Heart left ventricle (tissue), 16 donors: ENCODE results near the gene TMEM59. TPM values are rescaled to one million over a fixed set of nuclear protein-coding genes. Genes with fewer than 3 reads are reported as not detected.
A peak's percentile ranks its signal among the peaks of the same experiment; 100 is the strongest.
"Not testable (repeated sequence)": the region's sequence is repeated elsewhere in the genome, so short reads cannot be mapped to it uniquely, and the experiment has no call there.

Experiments
- ATAC-seq, 4 donors: fragments of 200-7000 bp; cut with Tn5 transposase; one replicate each; pipeline ENCODE4 v1.9.1; 2020 to 2022; ENCODE audit warnings: moderate library complexity in 4 of 4, mild to moderate bottlenecking in 3 of 4, moderate number of reproducible peaks in 1 of 4
- DNase-seq, 5 donors: peaks; one replicate each; pipeline ENCODE4 v3.0.0-alpha.2; 2020
- H3K27ac ChIP-seq, 12 donors: fragments of 200-600 bp; sonication (generic) in 4 of 12; one replicate each; pipeline versions ENCODE4 v1.5.0 to v1.8.0; 2016 to 2022; ENCODE audit warnings: mild to moderate bottlenecking in 2 of 12
- H3K27me3 ChIP-seq, 9 donors: fragments of 200-600 bp; sonication (generic) in 2 of 9; one replicate each; pipeline versions ENCODE4 v1.5.1 to v1.8.0; 2016 to 2022; ENCODE audit warnings: mild to moderate bottlenecking in 3 of 9
- H3K36me3 ChIP-seq, 9 donors: fragments of 200-600 bp; sonication (generic) in 2 of 9; one replicate each; pipeline versions ENCODE4 v1.5.0 to v1.8.0; 2018 to 2022; ENCODE audit warnings: mild to moderate bottlenecking in 2 of 9
- H3K4me1 ChIP-seq, 12 donors: fragments of 200-600 bp; sonication (generic) in 4 of 12; one replicate each; pipeline versions ENCODE4 v1.5.0 to v1.8.0; 2016 to 2022; ENCODE audit warnings: mild to moderate bottlenecking in 3 of 12
- H3K4me3 ChIP-seq, 12 donors: fragments of 200-600 bp; sonication (generic) in 4 of 12; one replicate each; pipeline versions ENCODE4 v1.5.0 to v1.8.0; 2017 to 2022; ENCODE audit warnings: mild to moderate bottlenecking in 9 of 12, moderate library complexity in 4 of 12
- H3K9me3 ChIP-seq, 12 donors: fragments of 200-600 bp; sonication (generic) in 4 of 12; one replicate each; pipeline versions ENCODE4 v1.5.0 to v1.8.0; 2016 to 2022; ENCODE audit warnings: mild to moderate bottlenecking in 1 of 12
- POLR2A ChIP-seq, 2 donors: fragments of 450-650 bp; IDR thresholded peaks; one replicate each; pipeline ENCODE4 v1.6.1; 2017; ENCODE audit warnings: antibody characterized with exemption in 2 of 2, mild to moderate bottlenecking in 2 of 2, moderate library complexity in 2 of 2
- WGBS, 4 donors: extraction: QIAGEN DNeasy Blood & Tissue Kit in 2 of 4; methylation state at CpG; one replicate each; pipeline versions ENCODE4 v1.1.5 to v1.1.7; 2013 to 2018; 5-methylcytosine and 5-hydroxymethylcytosine counted together
- intact Hi-C, 10 donors: fragments of 100-400 bp; cut with DNase I; formaldehyde crosslinking; loops; one replicate each; pipeline versions ENCODE4 v1.11.1 to v1.14.2; 2022
- polyA plus RNA-seq, 2 donors: library from polyadenylated mRNA; stranded (reverse); fragments of 200-250 nt; gene quantifications; one replicate each; pipeline ENCODE4 v1.2.3, GENCODE V29; 2013
- total RNA-seq, 9 donors: library from RNA; depleted of rRNA in 2 of 9; stranded (reverse); fragments of >200 nt in 2 of 9; fragmentation: NEBNext Ultra II Directional in 3 of 9; extraction: Animal tissue kit (Norgen Biotek cat#: 25700) in 3 of 9; gene quantifications; one replicate each; pipeline versions ENCODE4 v1.1.0 to v1.2.4, GENCODE V29; 2016 to 2023
- TF ChIP-seq, protein P1 (sequence below), 12 donors: fragments of 200-600 bp; sonication (generic) in 4 of 12; IDR thresholded peaks; one replicate each; pipeline versions ENCODE4 v1.5.0 to v1.8.0; 2018 to 2022; ENCODE audit warnings: antibody characterized with exemption in 12 of 12, mild to moderate bottlenecking in 5 of 12
- donor health status: ischemic (EF 13 %, LVEDD 7.1; RV severe dilation, severe dysfunction).
- donor health status: healthy with polysubstance abuse.
- donor health status: DM: no; HTN: yes; CAD: no.
- donor health status: DM: no; HTN: no; CAD: no.
- donor health status: ischemic (EF 25% LVEDD 6.9; RV normal size, moderate dysfunction).
- donor health status: ischemic (EF 25% LVEDD 5.7; RV mildly dilated, moderate dysfunction).
- donor health status: healthy.
- donor health status: DM: yes; HTN: yes; CAD: no.
- donor health status: ischemic (EF 35%, LVEDD 5.7; RV mildly dilated, moderate dysfunction).
- donor health status: nonischemic (EF 11% LVEDD 7.7; RV severe dilation, severe dysfunction).
- donor health status: DM: yes; HTN: yes; CAD: no.
- donor health status: PGD.
- donor health status: ischemic (EF 29% LVEDD 5.4; RV normal size, mild dysfunction).
- donor health status: nonischemic (EF 23%, LVEDD 6.1; RV moderate dilation, normal function).

Gene TMEM59
- total and polyA plus RNA-seq, 11 donors, result 124 to 496 (median 352) TPM

GRCh38 chr1:54037476-54037875 lies 15.5 kb downstream of the TMEM59 start:
- intact Hi-C loops, result no loop called here
- no peak for TF ChIP-seq POLR2A (IDR thresholded peaks at IDR 0.05)
- TF ChIP-seq, protein P1, sequence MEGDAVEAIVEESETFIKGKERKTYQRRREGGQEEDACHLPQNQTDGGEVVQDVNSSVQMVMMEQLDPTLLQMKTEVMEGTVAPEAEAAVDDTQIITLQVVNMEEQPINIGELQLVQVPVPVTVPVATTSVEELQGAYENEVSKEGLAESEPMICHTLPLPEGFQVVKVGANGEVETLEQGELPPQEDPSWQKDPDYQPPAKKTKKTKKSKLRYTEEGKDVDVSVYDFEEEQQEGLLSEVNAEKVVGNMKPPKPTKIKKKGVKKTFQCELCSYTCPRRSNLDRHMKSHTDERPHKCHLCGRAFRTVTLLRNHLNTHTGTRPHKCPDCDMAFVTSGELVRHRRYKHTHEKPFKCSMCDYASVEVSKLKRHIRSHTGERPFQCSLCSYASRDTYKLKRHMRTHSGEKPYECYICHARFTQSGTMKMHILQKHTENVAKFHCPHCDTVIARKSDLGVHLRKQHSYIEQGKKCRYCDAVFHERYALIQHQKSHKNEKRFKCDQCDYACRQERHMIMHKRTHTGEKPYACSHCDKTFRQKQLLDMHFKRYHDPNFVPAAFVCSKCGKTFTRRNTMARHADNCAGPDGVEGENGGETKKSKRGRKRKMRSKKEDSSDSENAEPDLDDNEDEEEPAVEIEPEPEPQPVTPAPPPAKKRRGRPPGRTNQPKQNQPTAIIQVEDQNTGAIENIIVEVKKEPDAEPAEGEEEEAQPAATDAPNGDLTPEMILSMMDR (IDR thresholded peaks at IDR 0.05), result no peak
- ATAC-seq (peak; percentile 54 to 69 (median 64)), DNase-seq (no peak)
- no peak overlapping the region for H3K27ac ChIP-seq
- H3K27me3 ChIP-seq, result no peaks in the 10 kb centered on the region
- H3K4me3 ChIP-seq, result no peak overlapping the region
- H3K36me3 ChIP-seq, result peaks cover 0 to 100% (median 99%) of the 10 kb centered on the region in 9 donors
- peaks cover 0 to 8% (median 0%) of the 10 kb centered on the region in 12 donors for H3K4me1 ChIP-seq
- H3K9me3 ChIP-seq, result no peaks in the 10 kb centered on the region

GRCh38 chr1:54028306-54029251 lies 24.4 kb downstream of the TMEM59 start:
- ATAC-seq (peak; percentile 13 to 60 (median 44)), DNase-seq (no peak)
- TF ChIP-seq, protein P1 (IDR thresholded peaks at IDR 0.05), result no peak
- TF ChIP-seq POLR2A (IDR thresholded peaks at IDR 0.05), result no peak
- no peaks in the 10 kb centered on the region for H3K27me3 ChIP-seq
- H3K4me1 ChIP-seq, result peaks cover 0 to 14% (median 2%) of the 10 kb centered on the region in 12 donors
- no peaks in the 10 kb centered on the region for H3K9me3 ChIP-seq
- WGBS, 4 donors, result 78 to 91% (median 80%) methylated on average over 3 of the region's 3 CpGs
- intact Hi-C loops, result no loop called here
- H3K27ac ChIP-seq, result peak overlapping the region in 2 of 12 donors; percentile 19 to 39
- H3K4me3 ChIP-seq, result no peak overlapping the region
- H3K36me3 ChIP-seq, result peaks cover 0 to 46% (median 36%) of the 10 kb centered on the region in 9 donors

- ATAC-seq (peak; percentile 92 to 95 (median 92)), DNase-seq (peak in 4 of 5 donors; percentile 26 to 71 (median 48))
- intact Hi-C loops, result no loop called here
- TF ChIP-seq, protein P1 (IDR thresholded peaks at IDR 0.05), result no peak
- TF ChIP-seq POLR2A (IDR thresholded peaks at IDR 0.05), result no peak
- WGBS, 4 donors, result 56 to 62% (median 59%) methylated on average over 5 of the region's 5 CpGs
- Histone ChIP-seq H3K27me3 (no peaks in the 10 kb centered on the region), H3K4me3 (no peak overlapping the region), H3K4me1 (peaks cover 0 to 14% (median 2%) of the 10 kb centered on the region in 12 donors), H3K27ac (peak overlapping the region in 1 of 12 donors; percentile 39), H3K9me3 (no peaks in the 10 kb centered on the region), H3K36me3 (peaks cover 0 to 38% (median 29%) of the 10 kb centered on the region in 9 donors)
These were observed 25.2 kb downstream of the TMEM59 start for GRCh38 chr1:54027848-54028247.

DNA sequence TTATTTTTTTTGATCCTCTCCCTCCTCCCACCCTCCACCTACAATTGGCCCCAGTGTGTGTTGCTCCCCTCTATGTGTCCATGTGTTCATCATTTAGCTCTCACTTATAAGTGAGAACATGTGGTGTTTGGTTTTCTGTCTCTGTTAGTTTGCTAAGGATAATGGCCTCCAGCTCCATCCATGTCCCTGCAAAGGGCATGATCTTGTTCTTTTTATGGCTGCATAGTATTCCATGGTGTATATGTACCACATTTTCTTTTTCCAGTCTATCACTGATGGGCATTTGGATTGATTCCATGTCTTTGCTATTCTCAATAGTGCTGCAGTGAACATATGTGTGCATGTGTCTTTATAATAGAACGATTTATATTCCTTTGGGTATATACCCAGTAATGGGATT lies 28.2 kb downstream of the TMEM59 start:
- intact Hi-C loops, H3K9me3 ChIP-seq, ATAC-seq, H3K4me3 ChIP-seq, H3K27me3 ChIP-seq, H3K36me3 ChIP-seq, H3K27ac ChIP-seq, DNase-seq: not testable (repeated sequence)
- peaks cover 0 to 14% (median 2%) of the 10 kb centered on the region in 12 donors for H3K4me1 ChIP-seq
- WGBS, 4 donors, result 84 to 96% (median 86%) methylated on average over 1 of the region's 1 CpG
